GM18868 (cell line): ENCODE measurements around the gene CNTNAP2.
A peak's percentile ranks its signal among the peaks of the same experiment; 100 is the strongest.

Source experiments
- ATAC-seq: cut with Tn5 transposase; IDR thresholded peaks from one replicate; pipeline ENCODE4 v1.9.1; 2021; ENCODE audit warnings: mild to moderate bottlenecking, moderate library complexity; ENCODE audit not compliant: unreplicated experiment

The CNTNAP2 gene

GRCh38 chr7:147183276-147183675 is 1066.7 kb downstream of the CNTNAP2 start:
- ATAC-seq, result no peak

GRCh38 chr7:147188467-147188866 is 1071.9 kb downstream of the CNTNAP2 start:
- ATAC-seq, result no peak

GRCh38 chr7:147193476-147193875 is 1076.9 kb downstream of the CNTNAP2 start:
- no peak for ATAC-seq

- ATAC-seq, result no peak
Measured at GRCh38 chr7:147196481-147196880, 1079.9 kb downstream of the CNTNAP2 start.

- ATAC-seq, result no peak
Measured at GRCh38 chr7:147197006-147197405, 1080.4 kb downstream of the CNTNAP2 start.

GRCh38 chr7:147199868-147200267 is 1083.3 kb downstream of the CNTNAP2 start:
- no peak for ATAC-seq

GRCh38 chr7:147207988-147208387 is 1091.4 kb downstream of the CNTNAP2 start:
- no peak for ATAC-seq

GRCh38 chr7:147231275-147231674 is 1114.7 kb downstream of the CNTNAP2 start:
- ATAC-seq, result no peak

GRCh38 chr7:147235645-147236382 is 1119.2 kb downstream of the CNTNAP2 start:
- ATAC-seq, result no peak

GRCh38 chr7:147240468-147240867 is 1123.9 kb downstream of the CNTNAP2 start:
- no peak for ATAC-seq

- ATAC-seq, result peak; percentile 96
Measured at GRCh38 chr7:147245274-147245673, 1128.7 kb downstream of the CNTNAP2 start.

- ATAC-seq, result no peak
Measured at GRCh38 chr7:147249956-147250355, 1133.4 kb downstream of the CNTNAP2 start.

- no peak for ATAC-seq
Measured at GRCh38 chr7:147251751-147252325, 1135.2 kb downstream of the CNTNAP2 start.

GRCh38 chr7:147261693-147262092 is 1145.1 kb downstream of the CNTNAP2 start:
- no peak for ATAC-seq

GRCh38 chr7:147265528-147265927 is 1148.9 kb downstream of the CNTNAP2 start:
- ATAC-seq, result no peak

- ATAC-seq, result no peak
Measured at GRCh38 chr7:147276106-147276505, 1159.5 kb downstream of the CNTNAP2 start.

- ATAC-seq, result no peak
Measured at GRCh38 chr7:147276783-147277370, 1160.3 kb downstream of the CNTNAP2 start.

- no peak for ATAC-seq
Measured at GRCh38 chr7:147279514-147279913, 1162.9 kb downstream of the CNTNAP2 start.

GRCh38 chr7:147279964-147280374 is 1163.4 kb downstream of the CNTNAP2 start:
- ATAC-seq, result no peak

GRCh38 chr7:147282204-147282603 is 1165.6 kb downstream of the CNTNAP2 start:
- no peak for ATAC-seq

- ATAC-seq, result no peak
Measured at GRCh38 chr7:147296201-147296600, 1179.6 kb downstream of the CNTNAP2 start.

- ATAC-seq, result no peak
Measured at GRCh38 chr7:147296986-147297385, 1180.4 kb downstream of the CNTNAP2 start.
